ENCODE measurements around the gene BLOC1S6.
"Not testable (repeated sequence)": the region's sequence is repeated elsewhere in the genome, so short reads cannot be mapped to it uniquely, and the experiment has no call there.

The BLOC1S6 gene

GRCh38 chr15:45641374-45641781 lies 54.2 kb downstream of the BLOC1S6 start:
- DNase-seq (ENCODE audit: low read depth) = no peak

- DNase-seq (ENCODE audit: low read depth) = no peak
Measured at GRCh38 chr15:45641999-45642932, 55.1 kb downstream of the BLOC1S6 start.

- DNase-seq (ENCODE audit: low read depth) = no peak
Measured at GRCh38 chr15:45644437-45644836, 57.3 kb downstream of the BLOC1S6 start.

GRCh38 chr15:45645026-45645980 lies 58.1 kb downstream of the BLOC1S6 start:
- DNase-seq (ENCODE audit: low read depth) = no peak

- DNase-seq (ENCODE audit: low read depth) = no peak
Measured at GRCh38 chr15:45646220-45646619, 59.0 kb downstream of the BLOC1S6 start.

- DNase-seq (ENCODE audit: low read depth) = no peak
Measured at GRCh38 chr15:45647828-45648227, 60.6 kb downstream of the BLOC1S6 start.

GRCh38 chr15:45648521-45649200 lies 61.5 kb downstream of the BLOC1S6 start:
- DNase-seq (ENCODE audit: low read depth) = no peak

- DNase-seq (ENCODE audit: low read depth) = not testable (repeated sequence)
Measured at GRCh38 chr15:45650007-45650406, 62.8 kb downstream of the BLOC1S6 start.

- DNase-seq (ENCODE audit: low read depth) = no peak
Measured at GRCh38 chr15:45650889-45651525, 63.8 kb downstream of the BLOC1S6 start.

GRCh38 chr15:45653702-45654424 lies 66.7 kb downstream of the BLOC1S6 start:
- no peak for DNase-seq (ENCODE audit: low read depth)

GRCh38 chr15:45654749-45655148 lies 67.6 kb downstream of the BLOC1S6 start:
- DNase-seq (ENCODE audit: low read depth) = no peak

- no peak for DNase-seq (ENCODE audit: low read depth)
Measured at GRCh38 chr15:45657254-45657653, 70.1 kb downstream of the BLOC1S6 start.

- DNase-seq (ENCODE audit: low read depth) = no peak
Measured at GRCh38 chr15:45657764-45658545, 70.8 kb downstream of the BLOC1S6 start.
